Endothelial cell of umbilical vein (primary cell): ENCODE data around the gene EEF2K. TPM values are rescaled to one million over a fixed set of nuclear protein-coding genes. Genes with fewer than 3 reads are reported as not detected.

Experiments
- BruUV-seq: library from RNA; stranded (reverse); fragments of 400-500 nt; replicated peaks from 2 replicates; lab custom pipeline; 2021; lab: Mats Ljungman, UMichigan
- CTCF ChIA-PET: fragments of 300-600, 350-600 bp; sonication (Branson Sonifier 250); formaldehyde crosslinking; loops from one replicate; lab custom pipeline; 2021; ENCODE audit warnings: antibody characterized with exemption, inconsistent platforms; lab: Charles Lee
- POLR2A ChIA-PET: fragments of 300-600, 350-600 bp; sonication (Branson Sonifier 250); formaldehyde crosslinking; loops from one replicate; lab custom pipeline; 2021; ENCODE audit warnings: antibody characterized with exemption, inconsistent platforms; lab: Charles Lee
- DNase-seq: peaks from one replicate; pipeline ENCODE4 v3.0.0-alpha.2; 2011; ENCODE audit warnings: low read depth, low spot score
- FAIRE-seq: peaks from 2 replicates; lab custom pipeline; 2011; peaks lifted over from hg19 to GRCh38; lab: Jason Lieb, UNC
- H2AFZ ChIP-seq: 2 replicates; pipeline ENCODE4 v1.6.0; 2012; ENCODE audit warnings: low read depth, low read length, control low read depth, inconsistent platforms
- H3K27ac ChIP-seq: 2 replicates; pipeline ENCODE4 v1.5.1; 2011; ENCODE audit warnings: low read depth, mild to moderate bottlenecking, control low read depth, low read length, moderate library complexity; ENCODE audit not compliant: insufficient read depth
- H3K27me3 ChIP-seq, 2 experiments: 2 replicates each; pipeline versions ENCODE4 v1.6.0 to v1.6.1; 2011; ENCODE audit warnings: low read length in 2 of 2, mixed read lengths in 1 of 2; ENCODE audit not compliant: control insufficient read depth in 2 of 2, insufficient read depth in 2 of 2
- H3K36me3 ChIP-seq, 2 experiments: 2 replicates in 1 of 2; 3 replicates in 1 of 2; pipeline ENCODE4 v1.5.1; 2011; ENCODE audit warnings: low read length in 2 of 2, mild to moderate bottlenecking in 1 of 2, moderate library complexity in 1 of 2; ENCODE audit not compliant: control insufficient read depth in 2 of 2, insufficient read depth in 2 of 2; ENCODE audit errors: extremely low read depth in 1 of 2
- H3K4me1 ChIP-seq: 3 replicates; pipeline ENCODE4 v1.5.1; 2011; ENCODE audit warnings: mild to moderate bottlenecking, low read length; ENCODE audit not compliant: control insufficient read depth, insufficient read depth; ENCODE audit errors: extremely low read depth
- H3K4me2 ChIP-seq: 2 replicates; pipeline ENCODE4 v1.6.1; 2011; ENCODE audit warnings: low read length, control low read depth, mixed read lengths; ENCODE audit not compliant: insufficient read depth
- H3K4me3 ChIP-seq, 3 experiments: fragments of 200-600 bp in 1 of 3; sonication (generic), shearing (Covaris generic) in 1 of 3; replicated peaks in 1 of 3; 2 replicates each; pipeline ENCODE4 v1.5.1; 2011 to 2016; ENCODE audit warnings: control low read depth in 3 of 3, low read length in 3 of 3, mild to moderate bottlenecking in 2 of 3, inconsistent platforms in 1 of 3, low read depth in 1 of 3, moderate library complexity in 1 of 3; ENCODE audit not compliant: insufficient read depth in 1 of 3
- H3K79me2 ChIP-seq: 2 replicates; pipeline ENCODE4 v1.6.0; 2012; ENCODE audit warnings: low read length, inconsistent platforms; ENCODE audit not compliant: control insufficient read depth, insufficient read depth
- H3K9ac ChIP-seq: replicated peaks from 2 replicates; pipeline ENCODE3; 2011; ENCODE audit warnings: low read length, control low read depth; ENCODE audit not compliant: insufficient read depth; ENCODE audit errors: extremely low read depth
- H3K9me1 ChIP-seq: replicated peaks from 3 replicates; pipeline ENCODE4 v1.6.0; 2011; ENCODE audit warnings: mild to moderate bottlenecking, low read length; ENCODE audit not compliant: control insufficient read depth, insufficient read depth; ENCODE audit errors: extremely low read depth
- H3K9me3 ChIP-seq: replicated peaks from 2 replicates; pipeline ENCODE4 v1.5.1; 2012; ENCODE audit warnings: low read length, inconsistent platforms; ENCODE audit not compliant: control insufficient read depth, insufficient read depth
- H4K20me1 ChIP-seq: replicated peaks from 2 replicates; pipeline ENCODE3; 2011; ENCODE audit warnings: mild to moderate bottlenecking, low read length; ENCODE audit not compliant: control insufficient read depth, insufficient read depth; ENCODE audit errors: extremely low read depth
- CTCF ChIP-seq, 2 donors: IDR thresholded peaks; 1 replicate in 1 of 2; 2 replicates in 1 of 2; pipeline ENCODE4 v1.5.1; 2011; ENCODE audit warnings: low read length in 2 of 2, mild to moderate bottlenecking in 2 of 2, moderate library complexity in 2 of 2, control low read depth in 1 of 2, inconsistent platforms in 1 of 2, low read depth in 1 of 2; ENCODE audit not compliant: insufficient read depth in 1 of 2; ENCODE audit errors: extremely low read depth in 1 of 2
- EZH2 ChIP-seq: IDR thresholded peaks from 2 replicates; pipeline ENCODE4 v1.6.1; 2012; ENCODE audit warnings: borderline replicate concordance, low read depth, mild to moderate bottlenecking, moderate library complexity, low read length, inconsistent platforms; ENCODE audit not compliant: severe bottlenecking
- FOS ChIP-seq: IDR thresholded peaks from 2 replicates; pipeline ENCODE4 v1.6.1; 2011; ENCODE audit warnings: mild to moderate bottlenecking, low read length, moderate library complexity, borderline replicate concordance; ENCODE audit not compliant: insufficient read depth
- GATA2 ChIP-seq: IDR thresholded peaks from 2 replicates; pipeline ENCODE4 v1.7.0; 2011; ENCODE audit warnings: low read depth, mild to moderate bottlenecking, moderate library complexity, mixed read lengths, low read length; ENCODE audit not compliant: insufficient read length, insufficient read depth
- JUN ChIP-seq: IDR thresholded peaks from 2 replicates; pipeline ENCODE4 v1.6.1; 2011; ENCODE audit warnings: borderline replicate concordance, low read depth; ENCODE audit not compliant: insufficient read length, insufficient read depth
- MAX ChIP-seq: IDR thresholded peaks from 2 replicates; pipeline ENCODE4 v1.6.1; 2011; ENCODE audit not compliant: insufficient read depth, insufficient read length
- MYC ChIP-seq: IDR thresholded peaks from one replicate; pipeline ENCODE4 v1.6.1; 2011; ENCODE audit warnings: mild to moderate bottlenecking, low read depth, low read length
- POLR2A ChIP-seq: IDR thresholded peaks from 2 replicates; pipeline ENCODE4 v1.6.1; 2012; ENCODE audit warnings: low read depth, mild to moderate bottlenecking, control low read depth, low read length
- POLR2AphosphoS5 ChIP-seq: IDR thresholded peaks from 2 replicates; pipeline ENCODE4 v1.6.1; 2012; ENCODE audit warnings: low read depth, mild to moderate bottlenecking, control low read depth, low read length, moderate library complexity; ENCODE audit not compliant: insufficient read depth
- dilution Hi-C: fragments of 300-500 bp; cut with MboI; formaldehyde crosslinking; loops from one replicate; pipeline ENCODE4 v1.15.0; 2019; ENCODE audit warnings: low sequenced_read_pairs; ENCODE audit not compliant: extremely low pct_ligation_motif_present
- intact Hi-C: fragments of 100-400 bp; cut with micrococcal nuclease; formaldehyde crosslinking; loops from one replicate; pipeline ENCODE4 v1.10.0; 2022
- polyA plus RNA-seq, 4 experiments: library from polyadenylated mRNA; depleted of rRNA in 3 of 4; stranded (reverse) in 3 of 4; unstranded in 1 of 4; fragments of >200 nt; gene quantifications; 2 replicates each; pipeline versions ENCODE4 v1.2.1 to v1.2.3, GENCODE V29; 2011 to 2012; ENCODE audit warnings: missing spikeins in 1 of 4
- total RNA-seq: library from RNA; stranded (reverse); gene quantifications from 2 replicates; pipeline ENCODE4 v1.2.3, GENCODE V29; 2021

The EEF2K gene
- total and polyA plus RNA-seq, 2 donors (not counting 3 experiments of a cell fraction or from before 2014, with no cell fraction given), result 16.0 to 48.6 TPM

GRCh38 chr16:22304411-22304810 is 98.3 kb downstream of the EEF2K start:
- no TSS peak for BruUV-seq
- Histone ChIP-seq H3K4me2 (no peak overlapping the region), H3K9ac (no peak overlapping the region), H2AFZ (no peak overlapping the region), H3K36me3 (peaks cover 4 to 40% of the 10 kb centered on the region in 2 experiments), H3K4me3 (no peak overlapping the region), H3K9me1 (no peaks in the 10 kb centered on the region), H3K9me3 (no peaks in the 10 kb centered on the region), H3K4me1 (no peaks in the 10 kb centered on the region), H3K27me3 (no peaks in the 10 kb centered on the region), H4K20me1 (no peaks in the 10 kb centered on the region), H3K27ac (no peak overlapping the region), H3K79me2 (peaks cover 25% of the 10 kb centered on the region)
- POLR2A ChIA-PET, result no interaction called here
- dilution Hi-C loops (no loop called here), intact Hi-C loops (no loop called here)
- TF ChIP-seq POLR2AphosphoS5 (no peak), POLR2A (no peak), EZH2 (no peak), MAX (no peak), FOS (no peak), MYC (no peak), CTCF (IDR thresholded peaks at IDR 0.05; ENCODE audit: extremely low read depth in 1 of 2, insufficient read depth in 1 of 2, low read depth in 1 of 2, low read length in 2 of 2) (no peak), JUN (no peak), GATA2 (no peak)
- CTCF ChIA-PET, result interaction anchor here (1.1 to 3.6 kb wide), 2 partner anchors 14 to 17 kb away, joined by 3 to 9 read pairs; no protein-coding TSS in a partner anchor
- FAIRE-seq (no peak), DNase-seq (no peak)
